ENCODE measurements around the gene TMEFF2.

DNA sequence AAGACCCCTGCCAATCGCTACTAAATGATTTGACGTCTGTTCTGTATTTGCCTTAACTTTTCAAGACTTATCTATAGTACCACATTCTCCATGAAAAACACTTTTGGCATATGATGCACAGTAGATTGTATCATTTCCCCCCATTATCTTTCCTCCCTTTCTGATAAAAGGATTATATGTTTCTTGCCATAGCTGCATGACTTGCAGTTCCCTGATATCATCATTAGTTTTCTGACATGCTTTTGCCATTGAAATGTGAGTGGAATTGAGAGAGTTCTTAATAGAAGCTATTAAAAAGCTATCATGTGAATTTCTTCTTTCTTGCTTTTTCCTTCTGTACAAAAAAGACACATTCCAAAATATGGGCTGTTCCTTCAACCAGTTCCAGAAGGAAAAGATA is 130.3 kb downstream of the TMEFF2 start:
- TF ChIP-seq, protein P1, sequence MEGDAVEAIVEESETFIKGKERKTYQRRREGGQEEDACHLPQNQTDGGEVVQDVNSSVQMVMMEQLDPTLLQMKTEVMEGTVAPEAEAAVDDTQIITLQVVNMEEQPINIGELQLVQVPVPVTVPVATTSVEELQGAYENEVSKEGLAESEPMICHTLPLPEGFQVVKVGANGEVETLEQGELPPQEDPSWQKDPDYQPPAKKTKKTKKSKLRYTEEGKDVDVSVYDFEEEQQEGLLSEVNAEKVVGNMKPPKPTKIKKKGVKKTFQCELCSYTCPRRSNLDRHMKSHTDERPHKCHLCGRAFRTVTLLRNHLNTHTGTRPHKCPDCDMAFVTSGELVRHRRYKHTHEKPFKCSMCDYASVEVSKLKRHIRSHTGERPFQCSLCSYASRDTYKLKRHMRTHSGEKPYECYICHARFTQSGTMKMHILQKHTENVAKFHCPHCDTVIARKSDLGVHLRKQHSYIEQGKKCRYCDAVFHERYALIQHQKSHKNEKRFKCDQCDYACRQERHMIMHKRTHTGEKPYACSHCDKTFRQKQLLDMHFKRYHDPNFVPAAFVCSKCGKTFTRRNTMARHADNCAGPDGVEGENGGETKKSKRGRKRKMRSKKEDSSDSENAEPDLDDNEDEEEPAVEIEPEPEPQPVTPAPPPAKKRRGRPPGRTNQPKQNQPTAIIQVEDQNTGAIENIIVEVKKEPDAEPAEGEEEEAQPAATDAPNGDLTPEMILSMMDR (conservative IDR thresholded peaks at IDR 0.05; ENCODE audit: low read depth, low read length): no peak
- TF ChIP-seq POLR2A (IDR thresholded peaks at IDR 0.05; ENCODE audit: low read depth, low read length) (no peak), RAD21 (IDR thresholded peaks at IDR 0.05; ENCODE audit: low read length) (no peak), BHLHE40 (IDR thresholded peaks at IDR 0.05; ENCODE audit: low read depth, low read length) (no peak), CEBPB (IDR thresholded peaks at IDR 0.05; ENCODE audit: low read depth, low read length) (no peak), RFX5 (IDR thresholded peaks at IDR 0.05; ENCODE audit: low read depth, low read length) (no peak), CHD1 (IDR thresholded peaks at IDR 0.05; ENCODE audit: low read depth, low read length) (no peak), SMC3 (IDR thresholded peaks at IDR 0.05; ENCODE audit: low read depth, low read length) (no peak), NFE2L2 (IDR thresholded peaks at IDR 0.05; ENCODE audit: low read depth, low read length) (no peak), FOS (IDR thresholded peaks at IDR 0.05; ENCODE audit: low read depth, low read length) (no peak)
- TF ChIP-seq, protein P2, sequence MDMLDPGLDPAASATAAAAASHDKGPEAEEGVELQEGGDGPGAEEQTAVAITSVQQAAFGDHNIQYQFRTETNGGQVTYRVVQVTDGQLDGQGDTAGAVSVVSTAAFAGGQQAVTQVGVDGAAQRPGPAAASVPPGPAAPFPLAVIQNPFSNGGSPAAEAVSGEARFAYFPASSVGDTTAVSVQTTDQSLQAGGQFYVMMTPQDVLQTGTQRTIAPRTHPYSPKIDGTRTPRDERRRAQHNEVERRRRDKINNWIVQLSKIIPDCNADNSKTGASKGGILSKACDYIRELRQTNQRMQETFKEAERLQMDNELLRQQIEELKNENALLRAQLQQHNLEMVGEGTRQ (IDR thresholded peaks at IDR 0.05; ENCODE audit: low read depth, low read length): no peak

All from IMR-90 (cell line).